Measurements from ENCODE around the gene FANCL.

FANCL gene

GRCh38 chr2:58130238-58130637, 110.9 kb downstream of the FANCL start:
- DNase-seq (ENCODE audit: low read depth in 1 of 2, low spot score in 1 of 2), result no peak
- H3K27ac ChIP-seq (replicated peaks), result no peak overlapping the region
- H3K27me3 ChIP-seq (ENCODE audit: insufficient read depth, poor library complexity, severe bottlenecking), result no peaks in the 10 kb centered on the region
- no peak for TF ChIP-seq REST (IDR thresholded peaks at IDR 0.05; ENCODE audit: insufficient replicate concordance, low read depth)
- no peak for TF ChIP-seq GABPA (IDR thresholded peaks at IDR 0.05; ENCODE audit: low read depth)
- TF ChIP-seq SPI1 (IDR thresholded peaks at IDR 0.05; ENCODE audit: borderline replicate concordance, low read depth), result no peak
- no peak for TF ChIP-seq CTCF (IDR thresholded peaks at IDR 0.05; ENCODE audit: insufficient read depth, low read length)
- no peak for TF ChIP-seq POLR2AphosphoS5 (IDR thresholded peaks at IDR 0.05; ENCODE audit: low read depth)
- H3K4me3 ChIP-seq (replicated peaks; ENCODE audit: insufficient read depth, low read length), result no peak overlapping the region

- Histone ChIP-seq H3K4me3 (replicated peaks; ENCODE audit: insufficient read depth, low read length) (no peak overlapping the region), H3K27ac (replicated peaks) (no peak overlapping the region), H3K27me3 (ENCODE audit: insufficient read depth, poor library complexity, severe bottlenecking) (no peaks in the 10 kb centered on the region)
- TF ChIP-seq POLR2AphosphoS5 (IDR thresholded peaks at IDR 0.05; ENCODE audit: low read depth), result no peak
- no peak for TF ChIP-seq REST (IDR thresholded peaks at IDR 0.05; ENCODE audit: insufficient replicate concordance, low read depth)
- no peak for TF ChIP-seq SPI1 (IDR thresholded peaks at IDR 0.05; ENCODE audit: borderline replicate concordance, low read depth)
- no peak for TF ChIP-seq GABPA (IDR thresholded peaks at IDR 0.05; ENCODE audit: low read depth)
- no peak for TF ChIP-seq CTCF (IDR thresholded peaks at IDR 0.05; ENCODE audit: insufficient read depth, low read length)
- DNase-seq (ENCODE audit: low read depth in 1 of 2, low spot score in 1 of 2), result no peak
Observed at GRCh38 chr2:58127111-58127510, 114.0 kb downstream of the FANCL start.

- H3K27me3 ChIP-seq (ENCODE audit: insufficient read depth, poor library complexity, severe bottlenecking), result no peaks in the 10 kb centered on the region
- TF ChIP-seq SPI1 (IDR thresholded peaks at IDR 0.05; ENCODE audit: borderline replicate concordance, low read depth), result no peak
- TF ChIP-seq CTCF (IDR thresholded peaks at IDR 0.05; ENCODE audit: insufficient read depth, low read length), result no peak
- TF ChIP-seq POLR2AphosphoS5 (IDR thresholded peaks at IDR 0.05; ENCODE audit: low read depth), result no peak
- no peak for TF ChIP-seq GABPA (IDR thresholded peaks at IDR 0.05; ENCODE audit: low read depth)
- TF ChIP-seq REST (IDR thresholded peaks at IDR 0.05; ENCODE audit: insufficient replicate concordance, low read depth), result no peak
- no peak for DNase-seq (ENCODE audit: low read depth in 1 of 2, low spot score in 1 of 2)
- no peak overlapping the region for H3K4me3 ChIP-seq (replicated peaks; ENCODE audit: insufficient read depth, low read length)
- H3K27ac ChIP-seq (replicated peaks), result no peak overlapping the region
Observed at GRCh38 chr2:58122540-58122939, 118.6 kb downstream of the FANCL start.

Measured in HL-60 (cell line).